Right ventricle myocardium inferior (tissue), 1 donor: ENCODE results near the gene HOXD10. TPM values are rescaled to one million over a fixed set of nuclear protein-coding genes. Genes with fewer than 3 reads are reported as not detected.

Source experiments
- ATAC-seq: fragments of 200-7000 bp; cut with Tn5 transposase; one replicate; pipeline ENCODE4 v1.9.1; 2020; ENCODE audit warnings: mild to moderate bottlenecking, moderate library complexity
- DNase-seq: peaks from one replicate; pipeline ENCODE4 v3.0.0; 2021; ENCODE audit errors: missing footprints
- intact Hi-C: fragments of 100-400 bp; cut with DNase I; formaldehyde crosslinking; loops from one replicate; pipeline ENCODE4 v1.11.0; 2022
- total RNA-seq: library from RNA; stranded (reverse); fragmentation: NEBNext Ultra II Directional; extraction: Animal tissue kit (Norgen Biotek cat#: 25700); gene quantifications from one replicate; pipeline ENCODE4 v1.2.1, GENCODE V29; 2021
- donor health status: DM: no; HTN: yes; CAD: no; lungs with severe emphysema.

The HOXD10 gene
- total RNA-seq, 1 donor from 2014 or later, result not detected

GRCh38 chr2:176138526-176138922, 21.9 kb downstream of the HOXD10 start:
- DNase-seq, result no peak
- ATAC-seq, result no peak
- intact Hi-C loops, result no loop called here

GRCh38 chr2:176138923-176139660, 22.5 kb downstream of the HOXD10 start:
- intact Hi-C loops, result no loop called here
- ATAC-seq (no peak), DNase-seq (no peak)

- intact Hi-C loops, result loop anchor here (1.0 kb wide), 3 partner anchors 315 to 498 kb away; no protein-coding TSS in a partner anchor
- DNase-seq, result no peak
- no peak for ATAC-seq
Measured at GRCh38 chr2:176139661-176140512, 23.3 kb downstream of the HOXD10 start.

GRCh38 chr2:176140513-176141317, 24.1 kb downstream of the HOXD10 start:
- no peak for DNase-seq
- ATAC-seq, result peak; percentile 83
- intact Hi-C loops, result loop anchor here (1.0 kb wide), 3 partner anchors 315 to 498 kb away; no protein-coding TSS in a partner anchor

GRCh38 chr2:176142281-176142680, 25.7 kb downstream of the HOXD10 start:
- intact Hi-C loops, result no loop called here
- ATAC-seq, result no peak
- DNase-seq, result no peak

- intact Hi-C loops, result no loop called here
- DNase-seq (no peak), ATAC-seq (no peak)
Measured at GRCh38 chr2:176145085-176145969, 28.7 kb downstream of the HOXD10 start.

- intact Hi-C loops, result no loop called here
- ATAC-seq, result no peak
Measured at GRCh38 chr2:176146101-176146500, 29.5 kb downstream of the HOXD10 start.

GRCh38 chr2:176146645-176147044, 30.1 kb downstream of the HOXD10 start:
- DNase-seq (no peak), ATAC-seq (no peak)
- intact Hi-C loops, result no loop called here

More at GRCh38 chr2:176146101-176146500, 29.5 kb downstream of the HOXD10 start:
- DNase-seq, result no peak

GRCh38 chr2:176147210-176147799, 30.7 kb downstream of the HOXD10 start:
- DNase-seq (no peak), ATAC-seq (no peak)
- intact Hi-C loops, result no loop called here

- ATAC-seq (no peak), DNase-seq (no peak)
- intact Hi-C loops, result no loop called here
Measured at GRCh38 chr2:176147800-176148496, 31.4 kb downstream of the HOXD10 start.

- intact Hi-C loops, result no loop called here
- ATAC-seq (no peak), DNase-seq (no peak)
Measured at GRCh38 chr2:176148751-176149421, 32.3 kb downstream of the HOXD10 start.

GRCh38 chr2:176149481-176149938, 32.9 kb downstream of the HOXD10 start:
- intact Hi-C loops, result no loop called here
- no peak for ATAC-seq

GRCh38 chr2:176149939-176150583, 33.5 kb downstream of the HOXD10 start:
- ATAC-seq (no peak), DNase-seq (no peak)
- intact Hi-C loops, result no loop called here

More at GRCh38 chr2:176149481-176149938, 32.9 kb downstream of the HOXD10 start:
- DNase-seq, result no peak

- intact Hi-C loops, result no loop called here
- ATAC-seq (no peak), DNase-seq (no peak)
Measured at GRCh38 chr2:176150584-176151441, 34.2 kb downstream of the HOXD10 start.
